SK-N-SH treated with all-trans-retinoic acid at 6 μM for 48 hours (cell line): Measurements from ENCODE around the gene ARRDC2.

Experiments
- ATAC-seq: fragments of 200-7000 bp; cut with Tn5 transposase; 3 replicates; pipeline ENCODE4 v1.9.1; 2020; ENCODE audit warnings: mild to moderate bottlenecking, moderate library complexity
- ARNTL ChIP-seq: fragments of 450-650 bp; formaldehyde crosslinking; IDR thresholded peaks from 2 replicates; pipeline ENCODE4 v1.5.0; 2020; ENCODE audit warnings: low read depth, mild to moderate bottlenecking, moderate library complexity, borderline replicate concordance
- CSDC2 ChIP-seq: fragments of 250-450 bp; sonication (Bioruptor Pico); IDR thresholded peaks from 2 replicates; pipeline ENCODE4 v1.5.0; 2020; ENCODE audit warnings: mild to moderate bottlenecking, moderate library complexity
- ESRRG ChIP-seq: fragments of 250-450 bp; sonication (Bioruptor Pico); IDR thresholded peaks from 2 replicates; pipeline ENCODE4 v1.6.1; 2021; ENCODE audit warnings: mild to moderate bottlenecking
- GLIS3 ChIP-seq: fragments of 250-450 bp; sonication (Bioruptor Pico); IDR thresholded peaks from 2 replicates; pipeline ENCODE4 v1.5.0; 2020; ENCODE audit warnings: mild to moderate bottlenecking, moderate library complexity
- ISL1 ChIP-seq: fragments of 250-450 bp; sonication (Bioruptor Pico); IDR thresholded peaks from 2 replicates; pipeline ENCODE4 v2.1.2; 2022; ENCODE audit warnings: mild to moderate bottlenecking, moderate library complexity
- OSR1 ChIP-seq: fragments of 250-450 bp; sonication (Bioruptor Pico); IDR thresholded peaks from 2 replicates; pipeline ENCODE4 v1.8.0; 2022; ENCODE audit warnings: moderate library complexity, mild to moderate bottlenecking, inconsistent platforms
- PPARA ChIP-seq: fragments of 250-450 bp; sonication (Bioruptor Pico); IDR thresholded peaks from 2 replicates; pipeline ENCODE4 v1.5.0; 2020; ENCODE audit warnings: mild to moderate bottlenecking, borderline replicate concordance
- RARB ChIP-seq: fragments of 250-450 bp; sonication (Bioruptor Pico); IDR thresholded peaks from 2 replicates; pipeline ENCODE4 v1.8.0; 2021; ENCODE audit warnings: mild to moderate bottlenecking, moderate library complexity
- SNAI2 ChIP-seq: fragments of 250-450 bp; sonication (Bioruptor Pico); IDR thresholded peaks from 2 replicates; pipeline ENCODE4 v1.5.0; 2020; ENCODE audit warnings: mild to moderate bottlenecking, moderate library complexity
- TOX ChIP-seq: fragments of 250-450 bp; sonication (Bioruptor Pico); IDR thresholded peaks from 2 replicates; pipeline ENCODE4 v1.8.0; 2021; ENCODE audit warnings: mild to moderate bottlenecking, moderate library complexity, borderline replicate concordance
- ZC3H10 ChIP-seq: fragments of 250-450 bp; sonication (Bioruptor Pico); IDR thresholded peaks from 2 replicates; pipeline ENCODE4 v1.5.1; 2021; ENCODE audit warnings: mild to moderate bottlenecking, moderate library complexity
- ZFP3 ChIP-seq: fragments of 250-450 bp; sonication (Bioruptor Pico); IDR thresholded peaks from 2 replicates; pipeline ENCODE4 v1.5.0; 2020; ENCODE audit warnings: mild to moderate bottlenecking, moderate library complexity
- ZFP30 ChIP-seq: fragments of 450-650 bp; formaldehyde crosslinking; IDR thresholded peaks from 2 replicates; pipeline ENCODE4 v1.5.0; 2022; ENCODE audit warnings: mild to moderate bottlenecking, moderate library complexity
- ZNF565 ChIP-seq: fragments of 450-650 bp; formaldehyde crosslinking; conservative IDR thresholded peaks from 2 replicates; pipeline ENCODE4 v1.5.0; 2020; ENCODE audit warnings: low read depth, mild to moderate bottlenecking, moderate library complexity
- ZNF8 ChIP-seq: fragments of 450-650 bp; formaldehyde crosslinking; IDR thresholded peaks from 2 replicates; pipeline ENCODE4 v1.5.0; 2020; ENCODE audit warnings: mild to moderate bottlenecking, moderate library complexity
- TF ChIP-seq, protein P1 (sequence below): fragments of 250-450 bp; sonication (Bioruptor Pico); IDR thresholded peaks from 2 replicates; pipeline ENCODE4 v1.5.1; 2021; ENCODE audit warnings: mild to moderate bottlenecking, moderate library complexity
- TF ChIP-seq, protein P2 (sequence below): fragments of 250-450 bp; sonication (Bioruptor Pico); IDR thresholded peaks from 2 replicates; pipeline ENCODE4 v1.5.0; 2020; ENCODE audit warnings: mild to moderate bottlenecking, moderate library complexity
- TF ChIP-seq, protein P3 (sequence below): fragments of 250-450 bp; sonication (Bioruptor Pico); IDR thresholded peaks from 2 replicates; pipeline ENCODE4 v1.8.0; 2021; ENCODE audit warnings: low read depth, mild to moderate bottlenecking, moderate library complexity, borderline replicate concordance
- TF ChIP-seq, protein P4 (sequence below): fragments of 250-450 bp; sonication (Bioruptor Pico); IDR thresholded peaks from 2 replicates; pipeline ENCODE4 v1.5.1; 2020; ENCODE audit warnings: low read depth, mild to moderate bottlenecking, moderate library complexity
- TF ChIP-seq, protein P5 (sequence below): fragments of 250-450 bp; sonication (Bioruptor Pico); IDR thresholded peaks from 2 replicates; pipeline ENCODE4 v1.8.0; 2020; ENCODE audit warnings: mild to moderate bottlenecking, moderate library complexity, borderline replicate concordance

ARRDC2 gene

DNA sequence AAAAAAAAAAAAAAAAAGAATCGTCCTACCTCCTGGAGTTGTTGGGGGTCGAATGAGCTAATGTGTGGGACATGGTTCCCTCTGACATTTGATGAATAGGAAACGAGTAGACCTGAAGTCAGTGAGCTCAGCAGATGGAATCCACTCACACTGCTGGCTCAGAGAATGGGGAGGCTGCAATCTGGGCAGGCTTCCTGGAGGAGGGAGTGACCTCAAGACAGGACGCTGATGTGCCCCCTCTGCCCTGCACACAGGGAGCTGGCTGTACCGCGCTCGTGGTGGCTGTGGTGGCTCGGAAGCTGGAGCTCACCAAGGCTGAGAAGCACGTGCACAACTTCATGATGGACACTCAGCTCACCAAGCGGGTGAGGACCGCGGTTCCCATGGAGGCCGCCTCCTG, 19.8 kb upstream of the ARRDC2 start:
- TF ChIP-seq PPARA (CRISPR knock-in tag): no peak
- TF ChIP-seq, protein P1, sequence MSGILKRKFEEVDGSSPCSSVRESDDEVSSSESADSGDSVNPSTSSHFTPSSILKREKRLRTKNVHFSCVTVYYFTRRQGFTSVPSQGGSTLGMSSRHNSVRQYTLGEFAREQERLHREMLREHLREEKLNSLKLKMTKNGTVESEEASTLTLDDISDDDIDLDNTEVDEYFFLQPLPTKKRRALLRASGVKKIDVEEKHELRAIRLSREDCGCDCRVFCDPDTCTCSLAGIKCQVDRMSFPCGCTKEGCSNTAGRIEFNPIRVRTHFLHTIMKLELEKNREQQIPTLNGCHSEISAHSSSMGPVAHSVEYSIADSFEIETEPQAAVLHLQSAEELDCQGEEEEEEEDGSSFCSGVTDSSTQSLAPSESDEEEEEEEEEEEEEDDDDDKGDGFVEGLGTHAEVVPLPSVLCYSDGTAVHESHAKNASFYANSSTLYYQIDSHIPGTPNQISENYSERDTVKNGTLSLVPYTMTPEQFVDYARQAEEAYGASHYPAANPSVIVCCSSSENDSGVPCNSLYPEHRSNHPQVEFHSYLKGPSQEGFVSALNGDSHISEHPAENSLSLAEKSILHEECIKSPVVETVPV (CRISPR knock-in tag): no peak
- TF ChIP-seq ARNTL: no peak
- TF ChIP-seq TOX (CRISPR knock-in tag): no peak
- no peak for TF ChIP-seq GLIS3 (CRISPR knock-in tag)
- TF ChIP-seq, protein P2, sequence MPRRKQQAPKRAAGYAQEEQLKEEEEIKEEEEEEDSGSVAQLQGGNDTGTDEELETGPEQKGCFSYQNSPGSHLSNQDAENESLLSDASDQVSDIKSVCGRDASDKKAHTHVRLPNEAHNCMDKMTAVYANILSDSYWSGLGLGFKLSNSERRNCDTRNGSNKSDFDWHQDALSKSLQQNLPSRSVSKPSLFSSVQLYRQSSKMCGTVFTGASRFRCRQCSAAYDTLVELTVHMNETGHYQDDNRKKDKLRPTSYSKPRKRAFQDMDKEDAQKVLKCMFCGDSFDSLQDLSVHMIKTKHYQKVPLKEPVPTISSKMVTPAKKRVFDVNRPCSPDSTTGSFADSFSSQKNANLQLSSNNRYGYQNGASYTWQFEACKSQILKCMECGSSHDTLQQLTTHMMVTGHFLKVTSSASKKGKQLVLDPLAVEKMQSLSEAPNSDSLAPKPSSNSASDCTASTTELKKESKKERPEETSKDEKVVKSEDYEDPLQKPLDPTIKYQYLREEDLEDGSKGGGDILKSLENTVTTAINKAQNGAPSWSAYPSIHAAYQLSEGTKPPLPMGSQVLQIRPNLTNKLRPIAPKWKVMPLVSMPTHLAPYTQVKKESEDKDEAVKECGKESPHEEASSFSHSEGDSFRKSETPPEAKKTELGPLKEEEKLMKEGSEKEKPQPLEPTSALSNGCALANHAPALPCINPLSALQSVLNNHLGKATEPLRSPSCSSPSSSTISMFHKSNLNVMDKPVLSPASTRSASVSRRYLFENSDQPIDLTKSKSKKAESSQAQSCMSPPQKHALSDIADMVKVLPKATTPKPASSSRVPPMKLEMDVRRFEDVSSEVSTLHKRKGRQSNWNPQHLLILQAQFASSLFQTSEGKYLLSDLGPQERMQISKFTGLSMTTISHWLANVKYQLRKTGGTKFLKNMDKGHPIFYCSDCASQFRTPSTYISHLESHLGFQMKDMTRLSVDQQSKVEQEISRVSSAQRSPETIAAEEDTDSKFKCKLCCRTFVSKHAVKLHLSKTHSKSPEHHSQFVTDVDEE (CRISPR knock-in tag): no peak
- no peak for TF ChIP-seq ZFP30 (CRISPR knock-in tag)

DNA sequence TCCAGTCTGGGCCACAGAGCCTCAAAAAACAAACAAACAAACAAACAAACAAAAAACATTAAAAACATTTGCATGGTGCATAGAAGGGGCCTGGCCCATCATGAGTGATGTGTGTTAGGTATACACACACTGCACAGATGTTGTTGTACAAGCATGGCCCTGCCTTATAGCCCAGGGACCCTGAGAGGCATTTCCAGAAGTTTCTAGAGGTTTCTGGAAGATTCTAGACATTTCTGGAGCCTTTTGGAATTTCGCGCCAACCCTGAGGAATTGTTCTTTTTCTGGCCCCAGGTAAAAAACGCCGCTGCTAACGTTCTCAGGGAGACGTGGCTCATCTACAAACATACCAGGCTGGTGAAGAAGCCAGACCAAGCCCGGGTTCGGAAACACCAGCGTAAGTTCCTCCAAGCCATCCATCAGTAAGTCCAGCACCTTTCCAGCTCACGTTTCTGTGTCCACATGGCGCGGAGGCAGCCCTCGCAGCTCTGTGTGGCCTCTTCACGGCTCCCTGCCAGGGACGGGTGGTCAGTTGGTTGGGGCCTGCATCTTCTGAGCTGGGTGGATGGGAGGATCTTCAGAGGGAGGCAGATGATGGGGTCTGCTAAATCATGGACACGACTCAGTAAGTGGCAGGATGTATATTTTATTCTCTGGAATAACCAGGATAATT, 18.4 kb upstream of the ARRDC2 start:
- no peak for TF ChIP-seq GLIS3 (CRISPR knock-in tag)
- no peak for TF ChIP-seq ISL1 (CRISPR knock-in tag)
- TF ChIP-seq, protein P2 (CRISPR knock-in tag): no peak
- TF ChIP-seq ZFP30 (CRISPR knock-in tag): no peak
- no peak for TF ChIP-seq ESRRG (CRISPR knock-in tag)
- TF ChIP-seq ZNF8 (CRISPR knock-in tag): no peak
- no peak for TF ChIP-seq RARB (CRISPR knock-in tag)
- TF ChIP-seq, protein P3, sequence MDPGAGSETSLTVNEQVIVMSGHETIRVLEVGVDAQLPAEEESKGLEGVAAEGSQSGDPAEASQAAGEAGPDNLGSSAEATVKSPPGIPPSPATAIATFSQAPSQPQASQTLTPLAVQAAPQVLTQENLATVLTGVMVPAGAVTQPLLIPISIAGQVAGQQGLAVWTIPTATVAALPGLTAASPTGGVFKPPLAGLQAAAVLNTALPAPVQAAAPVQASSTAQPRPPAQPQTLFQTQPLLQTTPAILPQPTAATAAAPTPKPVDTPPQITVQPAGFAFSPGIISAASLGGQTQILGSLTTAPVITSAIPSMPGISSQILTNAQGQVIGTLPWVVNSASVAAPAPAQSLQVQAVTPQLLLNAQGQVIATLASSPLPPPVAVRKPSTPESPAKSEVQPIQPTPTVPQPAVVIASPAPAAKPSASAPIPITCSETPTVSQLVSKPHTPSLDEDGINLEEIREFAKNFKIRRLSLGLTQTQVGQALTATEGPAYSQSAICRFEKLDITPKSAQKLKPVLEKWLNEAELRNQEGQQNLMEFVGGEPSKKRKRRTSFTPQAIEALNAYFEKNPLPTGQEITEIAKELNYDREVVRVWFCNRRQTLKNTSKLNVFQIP (CRISPR knock-in tag): no peak
- no peak for TF ChIP-seq ARNTL
- no peak for TF ChIP-seq SNAI2
- no peak for TF ChIP-seq ZFP3 (CRISPR knock-in tag)
- no peak for TF ChIP-seq TOX (CRISPR knock-in tag)
- TF ChIP-seq, protein P4, sequence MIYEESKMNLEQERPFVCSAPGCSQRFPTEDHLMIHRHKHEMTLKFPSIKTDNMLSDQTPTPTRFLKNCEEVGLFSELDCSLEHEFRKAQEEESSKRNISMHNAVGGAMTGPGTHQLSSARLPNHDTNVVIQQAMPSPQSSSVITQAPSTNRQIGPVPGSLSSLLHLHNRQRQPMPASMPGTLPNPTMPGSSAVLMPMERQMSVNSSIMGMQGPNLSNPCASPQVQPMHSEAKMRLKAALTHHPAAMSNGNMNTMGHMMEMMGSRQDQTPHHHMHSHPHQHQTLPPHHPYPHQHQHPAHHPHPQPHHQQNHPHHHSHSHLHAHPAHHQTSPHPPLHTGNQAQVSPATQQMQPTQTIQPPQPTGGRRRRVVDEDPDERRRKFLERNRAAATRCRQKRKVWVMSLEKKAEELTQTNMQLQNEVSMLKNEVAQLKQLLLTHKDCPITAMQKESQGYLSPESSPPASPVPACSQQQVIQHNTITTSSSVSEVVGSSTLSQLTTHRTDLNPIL (CRISPR knock-in tag): no peak
- TF ChIP-seq PPARA (CRISPR knock-in tag): no peak
- no peak for TF ChIP-seq ZNF565
- TF ChIP-seq, protein P5, sequence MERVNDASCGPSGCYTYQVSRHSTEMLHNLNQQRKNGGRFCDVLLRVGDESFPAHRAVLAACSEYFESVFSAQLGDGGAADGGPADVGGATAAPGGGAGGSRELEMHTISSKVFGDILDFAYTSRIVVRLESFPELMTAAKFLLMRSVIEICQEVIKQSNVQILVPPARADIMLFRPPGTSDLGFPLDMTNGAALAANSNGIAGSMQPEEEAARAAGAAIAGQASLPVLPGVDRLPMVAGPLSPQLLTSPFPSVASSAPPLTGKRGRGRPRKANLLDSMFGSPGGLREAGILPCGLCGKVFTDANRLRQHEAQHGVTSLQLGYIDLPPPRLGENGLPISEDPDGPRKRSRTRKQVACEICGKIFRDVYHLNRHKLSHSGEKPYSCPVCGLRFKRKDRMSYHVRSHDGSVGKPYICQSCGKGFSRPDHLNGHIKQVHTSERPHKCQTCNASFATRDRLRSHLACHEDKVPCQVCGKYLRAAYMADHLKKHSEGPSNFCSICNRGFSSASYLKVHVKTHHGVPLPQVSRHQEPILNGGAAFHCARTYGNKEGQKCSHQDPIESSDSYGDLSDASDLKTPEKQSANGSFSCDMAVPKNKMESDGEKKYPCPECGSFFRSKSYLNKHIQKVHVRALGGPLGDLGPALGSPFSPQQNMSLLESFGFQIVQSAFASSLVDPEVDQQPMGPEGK: no peak
- no peak for TF ChIP-seq ZC3H10
- TF ChIP-seq OSR1 (CRISPR knock-in tag): no peak
- no peak for TF ChIP-seq CSDC2 (CRISPR knock-in tag)
- ATAC-seq: no peak

More for the DNA sequence above, 19.8 kb upstream of the ARRDC2 start:
- no peak for ATAC-seq
